GM12865 (cell line): ENCODE results near the gene SUSD6.

Experiments
- DNase-seq: peaks from one replicate; pipeline ENCODE4 v3.0.0; 2010; ENCODE audit warnings: low read depth
- H3K4me3 ChIP-seq: 2 replicates; pipeline ENCODE4 v1.5.1; 2011; ENCODE audit warnings: mild to moderate bottlenecking, low read depth, low read length, control low read depth
- TF ChIP-seq, protein P1 (sequence below): IDR thresholded peaks from 2 replicates; pipeline ENCODE4 v1.5.1; 2011; ENCODE audit warnings: low read length, control low read depth, low read depth, inconsistent platforms; ENCODE audit not compliant: insufficient read depth; ENCODE audit errors: missing control alignments

The SUSD6 gene

DNA sequence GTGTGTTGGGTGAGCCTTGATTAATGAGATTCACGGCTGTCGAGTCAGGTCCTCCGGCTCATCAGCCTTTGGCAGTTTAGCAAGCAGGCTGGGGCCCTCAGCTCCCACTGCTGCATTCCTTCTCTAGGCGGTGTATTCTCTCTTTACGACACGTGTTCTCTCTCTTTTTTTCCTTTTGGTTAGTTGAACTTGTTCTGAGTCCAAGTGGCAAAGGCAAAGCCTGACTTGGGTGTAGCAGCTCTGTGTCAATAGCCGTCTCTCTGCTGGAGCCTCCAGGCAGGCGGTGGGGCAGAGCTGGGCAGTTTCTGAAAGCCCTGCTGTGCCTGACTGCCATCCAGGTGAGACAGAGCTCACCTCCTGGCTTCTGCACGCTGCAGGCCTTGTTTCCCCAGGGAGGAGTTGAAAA is 46.6 kb downstream of the SUSD6 start:
- H3K4me3 ChIP-seq: no peak overlapping the region
- no peak for DNase-seq
- TF ChIP-seq, protein P1, sequence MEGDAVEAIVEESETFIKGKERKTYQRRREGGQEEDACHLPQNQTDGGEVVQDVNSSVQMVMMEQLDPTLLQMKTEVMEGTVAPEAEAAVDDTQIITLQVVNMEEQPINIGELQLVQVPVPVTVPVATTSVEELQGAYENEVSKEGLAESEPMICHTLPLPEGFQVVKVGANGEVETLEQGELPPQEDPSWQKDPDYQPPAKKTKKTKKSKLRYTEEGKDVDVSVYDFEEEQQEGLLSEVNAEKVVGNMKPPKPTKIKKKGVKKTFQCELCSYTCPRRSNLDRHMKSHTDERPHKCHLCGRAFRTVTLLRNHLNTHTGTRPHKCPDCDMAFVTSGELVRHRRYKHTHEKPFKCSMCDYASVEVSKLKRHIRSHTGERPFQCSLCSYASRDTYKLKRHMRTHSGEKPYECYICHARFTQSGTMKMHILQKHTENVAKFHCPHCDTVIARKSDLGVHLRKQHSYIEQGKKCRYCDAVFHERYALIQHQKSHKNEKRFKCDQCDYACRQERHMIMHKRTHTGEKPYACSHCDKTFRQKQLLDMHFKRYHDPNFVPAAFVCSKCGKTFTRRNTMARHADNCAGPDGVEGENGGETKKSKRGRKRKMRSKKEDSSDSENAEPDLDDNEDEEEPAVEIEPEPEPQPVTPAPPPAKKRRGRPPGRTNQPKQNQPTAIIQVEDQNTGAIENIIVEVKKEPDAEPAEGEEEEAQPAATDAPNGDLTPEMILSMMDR: no peak

DNA sequence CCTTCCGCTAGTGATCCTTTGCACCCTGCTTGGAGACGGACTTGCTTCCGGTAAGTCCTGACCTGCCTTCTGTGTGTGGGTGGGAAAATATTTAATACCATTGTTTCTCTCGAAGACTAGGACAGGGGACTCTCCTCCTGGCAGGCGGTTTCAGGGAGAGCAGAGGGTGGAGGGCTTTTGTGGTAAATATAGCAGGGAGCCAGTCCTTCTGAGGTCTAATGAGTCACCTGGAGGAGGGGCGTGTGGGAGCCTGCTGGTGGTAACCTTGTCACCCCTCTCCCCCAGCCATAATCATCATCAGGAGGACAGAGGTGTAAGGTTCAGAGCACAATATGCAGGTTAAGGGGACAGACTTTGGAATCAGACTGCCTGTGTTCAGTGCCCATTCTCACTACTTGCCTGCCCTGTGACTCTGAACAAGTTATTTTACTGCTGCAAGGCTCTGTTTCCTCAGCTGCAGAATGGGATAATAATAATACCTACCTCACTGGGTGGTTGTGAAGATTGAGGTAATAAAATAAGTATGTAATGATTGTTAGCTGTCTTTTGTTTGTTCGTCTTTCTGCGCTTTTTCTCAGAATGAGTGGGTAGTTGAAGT is 47.4 kb downstream of the SUSD6 start:
- TF ChIP-seq, protein P1: no peak
- DNase-seq: no peak
- H3K4me3 ChIP-seq: no peak overlapping the region

DNA sequence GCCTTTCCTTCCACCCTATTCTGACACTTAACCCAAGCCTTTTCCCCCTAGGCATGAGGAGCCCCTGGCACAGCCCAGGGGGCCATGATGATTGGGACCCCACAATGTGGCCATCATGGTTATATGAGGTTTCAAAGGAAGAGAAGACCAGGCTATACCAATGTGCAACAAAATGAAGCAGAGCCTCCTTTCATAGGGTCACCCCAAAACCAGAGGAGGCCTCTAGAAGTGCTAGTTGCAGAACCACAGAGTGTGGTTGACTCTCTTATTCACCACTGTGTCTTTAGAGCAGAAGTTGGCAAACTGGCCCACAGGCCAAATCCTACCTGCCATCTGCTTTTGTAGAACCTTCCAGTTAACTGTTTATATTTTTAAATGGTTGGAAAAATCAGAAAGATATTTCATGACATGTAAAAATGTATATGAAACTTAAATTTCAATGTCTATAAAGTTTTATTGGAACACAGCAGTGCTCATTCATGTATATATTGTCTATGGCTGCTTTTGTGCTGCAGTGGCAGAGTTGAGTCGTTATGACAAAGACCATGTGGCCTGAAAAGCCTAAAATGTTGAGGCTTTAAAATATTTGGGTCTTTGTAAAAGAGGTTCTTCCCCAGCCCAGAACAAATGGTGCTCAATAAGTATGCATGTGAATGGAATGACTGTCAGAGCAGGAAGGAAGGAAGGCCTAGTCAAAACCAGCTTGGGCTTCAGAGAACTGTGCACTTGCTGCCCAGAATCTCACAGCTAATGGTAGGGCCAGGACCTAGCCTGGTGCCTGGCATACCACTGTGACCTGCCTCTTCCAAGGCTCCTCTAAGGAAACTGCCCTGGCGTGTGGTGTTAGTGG is 49.2 kb downstream of the SUSD6 start:
- DNase-seq: no peak
- TF ChIP-seq, protein P1: no peak
- no peak overlapping the region for H3K4me3 ChIP-seq

DNA sequence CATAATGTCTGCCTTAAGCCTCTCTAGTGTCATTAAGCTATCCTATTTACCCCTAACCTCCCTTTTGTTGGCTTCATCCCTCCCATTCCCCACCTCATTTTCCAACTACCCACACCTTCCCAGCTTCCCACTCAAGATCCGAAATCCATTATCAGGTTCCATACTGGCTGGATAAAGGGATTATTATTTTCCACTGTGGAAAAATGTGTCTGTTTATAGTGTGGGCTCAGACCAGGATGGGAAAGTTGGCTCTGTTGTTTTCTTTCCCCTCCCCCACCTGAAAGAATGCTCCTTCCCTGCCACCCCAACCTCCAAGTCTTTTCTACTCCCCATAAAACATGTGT is 49.8 kb downstream of the SUSD6 start:
- TF ChIP-seq, protein P1: no peak
- H3K4me3 ChIP-seq: no peak overlapping the region
- no peak for DNase-seq

DNA sequence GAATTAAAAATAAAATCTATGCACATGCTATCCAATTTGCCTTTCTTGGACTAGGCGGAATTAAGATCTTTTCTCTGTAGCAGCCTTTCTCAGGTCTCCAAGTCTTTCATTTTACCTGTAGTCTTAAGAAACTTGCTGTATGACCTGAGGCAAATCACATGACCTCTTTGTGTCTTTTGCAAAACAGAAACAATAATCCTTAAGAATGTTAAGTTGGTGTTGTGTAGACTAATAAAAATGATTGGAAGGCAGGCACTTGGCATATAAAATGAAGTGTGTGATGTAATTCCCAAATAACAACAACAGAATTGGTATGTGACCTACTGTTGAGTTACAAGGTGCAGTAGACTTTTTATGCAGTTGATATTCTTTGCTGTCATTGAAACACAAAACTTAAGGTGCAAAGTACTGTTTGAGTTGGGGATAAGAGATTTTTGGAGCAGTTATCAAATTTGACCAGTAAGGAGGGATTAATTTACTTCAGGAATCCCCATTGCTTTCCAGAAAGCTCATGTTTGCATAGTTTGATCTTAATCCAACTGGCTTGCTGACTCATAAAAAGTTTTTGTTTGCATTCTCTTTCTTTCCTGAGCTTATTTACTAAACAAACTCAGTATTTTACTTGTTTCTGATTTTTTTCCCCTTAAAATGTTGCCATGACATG is 51.4 kb downstream of the SUSD6 start:
- no peak for DNase-seq
- H3K4me3 ChIP-seq: no peak overlapping the region
- TF ChIP-seq, protein P1: no peak

DNA sequence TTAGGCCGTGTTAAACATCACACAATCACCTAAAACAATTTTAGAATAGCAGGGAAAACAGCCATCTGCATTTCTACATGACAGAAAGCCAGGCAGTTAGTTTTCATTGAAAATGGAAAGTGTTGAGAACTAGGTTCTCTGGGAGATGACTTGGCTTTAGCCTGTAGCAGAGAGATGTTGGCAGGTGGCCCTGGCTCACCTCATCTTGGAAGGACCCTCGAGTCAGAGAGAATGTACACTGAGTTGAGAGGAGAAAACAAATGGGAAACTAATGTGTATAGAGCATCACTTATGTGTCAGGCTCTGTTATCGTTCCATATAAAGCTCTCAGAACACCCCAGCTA is 51.9 kb downstream of the SUSD6 start:
- no peak overlapping the region for H3K4me3 ChIP-seq
- no peak for DNase-seq
- TF ChIP-seq, protein P1: no peak
